Measurements from ENCODE around the gene TCF12. TPM values are rescaled to one million over a fixed set of nuclear protein-coding genes. Genes with fewer than 3 reads are reported as not detected.

Gene TCF12
- total RNA-seq, 1 donor from 2014 or later, result 207 TPM

DNA sequence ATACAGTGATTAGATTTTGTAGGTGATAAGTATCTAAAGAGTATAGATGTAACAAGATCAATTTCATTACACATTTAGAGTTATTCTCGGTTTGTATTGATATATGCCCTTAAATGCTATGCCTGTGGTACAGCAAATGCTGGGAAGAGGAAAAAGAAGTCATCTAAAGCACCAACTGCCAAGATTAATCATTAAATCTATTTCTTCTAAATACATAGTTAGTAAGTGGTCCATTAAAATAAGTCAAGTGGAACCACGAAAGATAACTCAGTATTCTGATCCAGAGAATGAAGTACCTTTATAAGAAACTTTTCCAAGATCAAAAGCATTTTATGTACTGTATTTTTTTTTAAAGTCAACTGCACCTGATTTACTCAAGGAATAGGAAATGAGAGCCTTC, 315.7 kb downstream of the TCF12 start:
- Mint-ChIP-seq H3K36me3 (ENCODE audit: low read depth) (peaks cover 17% of the 10 kb centered on the region), H3K27me3 (ENCODE audit: low read depth) (no peaks in the 10 kb centered on the region), H3K9me3 (peaks cover 3% of the 10 kb centered on the region), H3K4me3 (no peak overlapping the region), H3K4me1 (peaks cover 57% of the 10 kb centered on the region), H3K27ac (ENCODE audit: unreplicated experiment) (no peak overlapping the region)
- TF ChIP-seq, protein P1, sequence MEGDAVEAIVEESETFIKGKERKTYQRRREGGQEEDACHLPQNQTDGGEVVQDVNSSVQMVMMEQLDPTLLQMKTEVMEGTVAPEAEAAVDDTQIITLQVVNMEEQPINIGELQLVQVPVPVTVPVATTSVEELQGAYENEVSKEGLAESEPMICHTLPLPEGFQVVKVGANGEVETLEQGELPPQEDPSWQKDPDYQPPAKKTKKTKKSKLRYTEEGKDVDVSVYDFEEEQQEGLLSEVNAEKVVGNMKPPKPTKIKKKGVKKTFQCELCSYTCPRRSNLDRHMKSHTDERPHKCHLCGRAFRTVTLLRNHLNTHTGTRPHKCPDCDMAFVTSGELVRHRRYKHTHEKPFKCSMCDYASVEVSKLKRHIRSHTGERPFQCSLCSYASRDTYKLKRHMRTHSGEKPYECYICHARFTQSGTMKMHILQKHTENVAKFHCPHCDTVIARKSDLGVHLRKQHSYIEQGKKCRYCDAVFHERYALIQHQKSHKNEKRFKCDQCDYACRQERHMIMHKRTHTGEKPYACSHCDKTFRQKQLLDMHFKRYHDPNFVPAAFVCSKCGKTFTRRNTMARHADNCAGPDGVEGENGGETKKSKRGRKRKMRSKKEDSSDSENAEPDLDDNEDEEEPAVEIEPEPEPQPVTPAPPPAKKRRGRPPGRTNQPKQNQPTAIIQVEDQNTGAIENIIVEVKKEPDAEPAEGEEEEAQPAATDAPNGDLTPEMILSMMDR (conservative IDR thresholded peaks at IDR 0.05), result no peak
- DNase-seq (ENCODE audit: low read depth, low spot score), result no peak

GRCh38 chr15:57235186-57235585, 316.7 kb downstream of the TCF12 start:
- peaks cover 60% of the 10 kb centered on the region for H3K4me1 Mint-ChIP-seq
- peaks cover 3% of the 10 kb centered on the region for H3K9me3 Mint-ChIP-seq
- no peaks in the 10 kb centered on the region for H3K27me3 Mint-ChIP-seq (ENCODE audit: low read depth)
- H3K4me3 Mint-ChIP-seq, result peak overlapping the region; percentile 67
- TF ChIP-seq, protein P1 (conservative IDR thresholded peaks at IDR 0.05), result no peak
- H3K36me3 Mint-ChIP-seq (ENCODE audit: low read depth), result peaks cover 26% of the 10 kb centered on the region
- H3K27ac Mint-ChIP-seq (ENCODE audit: unreplicated experiment), result peak overlapping the region; percentile 91
- DNase-seq (ENCODE audit: low read depth, low spot score), result no peak

DNA sequence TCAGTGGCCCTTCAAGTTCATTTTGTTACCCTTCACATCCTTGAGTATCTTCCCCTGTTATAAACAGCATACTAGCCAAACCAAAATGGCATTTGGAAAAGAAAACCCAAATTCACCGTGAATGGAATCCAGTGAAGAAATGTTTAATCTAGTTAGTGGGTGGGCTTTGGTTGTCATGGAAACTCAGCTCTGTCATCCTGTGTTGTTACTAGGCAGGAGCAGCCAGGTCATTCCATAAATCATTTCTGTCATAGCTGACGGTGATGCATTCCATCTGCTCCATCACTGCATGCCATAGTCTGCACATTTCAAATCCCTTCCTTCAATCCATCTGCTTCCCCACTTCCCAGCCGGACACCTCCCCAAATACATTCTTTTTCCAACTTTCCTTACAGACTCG, 317.4 kb downstream of the TCF12 start:
- H3K36me3 Mint-ChIP-seq (ENCODE audit: low read depth), result peaks cover 26% of the 10 kb centered on the region
- peak overlapping the region; percentile 67 for H3K4me3 Mint-ChIP-seq
- TF ChIP-seq, protein P1 (conservative IDR thresholded peaks at IDR 0.05), result no peak
- DNase-seq (ENCODE audit: low read depth, low spot score), result no peak
- H3K4me1 Mint-ChIP-seq, result peaks cover 55% of the 10 kb centered on the region
- H3K9me3 Mint-ChIP-seq, result peaks cover 3% of the 10 kb centered on the region
- H3K27ac Mint-ChIP-seq (ENCODE audit: unreplicated experiment), result peak overlapping the region; percentile 91
- no peaks in the 10 kb centered on the region for H3K27me3 Mint-ChIP-seq (ENCODE audit: low read depth)

DNA sequence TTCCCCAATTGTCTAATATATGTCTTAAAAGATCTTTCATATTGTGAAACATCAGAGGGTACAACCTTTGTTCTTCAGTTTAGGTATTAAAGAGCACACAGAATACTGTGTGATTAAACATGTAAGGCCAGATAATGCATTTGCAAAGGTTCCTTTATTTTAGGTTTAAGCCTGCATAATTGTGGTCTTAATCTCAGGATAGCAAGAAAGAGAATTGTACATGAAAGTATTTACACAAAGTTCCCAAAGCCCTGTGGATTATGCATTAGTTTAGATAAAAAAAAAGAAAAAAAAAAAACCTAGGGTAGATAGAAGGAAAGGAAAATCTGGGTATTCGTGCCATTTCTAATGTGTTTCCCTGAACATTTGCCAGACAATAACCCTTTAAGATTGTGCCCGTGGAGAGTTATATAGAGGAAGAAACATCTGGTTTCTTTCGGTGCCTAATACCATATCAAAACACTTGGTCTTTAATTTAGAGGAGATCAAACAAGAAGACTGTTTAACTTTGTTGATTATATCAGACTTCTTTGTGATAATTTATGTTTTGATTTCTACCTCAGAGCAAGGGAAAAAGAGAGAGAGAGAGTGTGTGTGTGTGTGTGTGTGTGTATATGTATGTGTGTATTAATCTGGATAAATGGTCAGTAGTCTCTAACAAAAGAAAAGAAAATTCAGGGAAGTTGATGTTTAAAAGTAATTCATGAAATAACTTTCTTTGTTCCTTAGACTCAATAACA, 318.3 kb downstream of the TCF12 start:
- TF ChIP-seq, protein P1 (conservative IDR thresholded peaks at IDR 0.05), result no peak
- Mint-ChIP-seq H3K27ac (ENCODE audit: unreplicated experiment) (peak overlapping the region; percentile 75), H3K9me3 (peaks cover 3% of the 10 kb centered on the region), H3K4me1 (peaks cover 55% of the 10 kb centered on the region), H3K27me3 (ENCODE audit: low read depth) (no peaks in the 10 kb centered on the region), H3K4me3 (peak overlapping the region; percentile 67), H3K36me3 (ENCODE audit: low read depth) (peaks cover 30% of the 10 kb centered on the region)
- DNase-seq (ENCODE audit: low read depth, low spot score), result no peak

DNA sequence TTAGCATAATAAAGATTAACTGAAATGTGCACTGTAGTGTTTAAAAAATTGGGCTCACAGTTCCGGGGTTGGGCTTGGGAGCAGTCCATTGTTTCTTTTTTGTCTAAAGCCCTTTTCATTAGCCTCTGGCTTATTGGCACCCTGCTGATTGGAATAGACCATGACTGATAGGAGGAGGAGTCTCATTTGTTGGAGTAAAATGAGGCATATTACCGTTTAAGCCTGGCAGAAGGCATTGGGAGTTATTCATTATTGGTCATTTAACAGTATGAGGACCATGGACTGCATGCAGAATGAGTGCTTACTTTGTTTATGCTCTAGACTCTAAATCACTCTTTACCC, 318.8 kb downstream of the TCF12 start:
- H3K36me3 Mint-ChIP-seq (ENCODE audit: low read depth), result peaks cover 35% of the 10 kb centered on the region

More for the DNA sequence above, 318.8 kb downstream of the TCF12 start:
- peaks cover 55% of the 10 kb centered on the region for H3K4me1 Mint-ChIP-seq
- no peak for DNase-seq (ENCODE audit: low read depth, low spot score)
- peak overlapping the region; percentile 67 for H3K4me3 Mint-ChIP-seq
- H3K9me3 Mint-ChIP-seq, result peaks cover 3% of the 10 kb centered on the region
- peak overlapping the region; percentile 75 for H3K27ac Mint-ChIP-seq (ENCODE audit: unreplicated experiment)
- TF ChIP-seq, protein P1 (conservative IDR thresholded peaks at IDR 0.05), result no peak
- H3K27me3 Mint-ChIP-seq (ENCODE audit: low read depth), result no peaks in the 10 kb centered on the region
